Activated gamma-delta T cell treated with anti-CD3 and anti-CD28 coated beads, Interleukin-2, amount 50 U/mL, for 16 hours (primary cell): ENCODE results near the gene OMA1.
A peak's percentile ranks its signal among the peaks of the same experiment; 100 is the strongest.
"Not testable (repeated sequence)": the region's sequence is repeated elsewhere in the genome, so short reads cannot be mapped to it uniquely, and the experiment has no call there.

Experiments
- DNase-seq: peaks from one replicate; pipeline ENCODE4 v3.0.0-alpha.2; 2020; ENCODE audit warnings: low read depth

The OMA1 gene

DNA sequence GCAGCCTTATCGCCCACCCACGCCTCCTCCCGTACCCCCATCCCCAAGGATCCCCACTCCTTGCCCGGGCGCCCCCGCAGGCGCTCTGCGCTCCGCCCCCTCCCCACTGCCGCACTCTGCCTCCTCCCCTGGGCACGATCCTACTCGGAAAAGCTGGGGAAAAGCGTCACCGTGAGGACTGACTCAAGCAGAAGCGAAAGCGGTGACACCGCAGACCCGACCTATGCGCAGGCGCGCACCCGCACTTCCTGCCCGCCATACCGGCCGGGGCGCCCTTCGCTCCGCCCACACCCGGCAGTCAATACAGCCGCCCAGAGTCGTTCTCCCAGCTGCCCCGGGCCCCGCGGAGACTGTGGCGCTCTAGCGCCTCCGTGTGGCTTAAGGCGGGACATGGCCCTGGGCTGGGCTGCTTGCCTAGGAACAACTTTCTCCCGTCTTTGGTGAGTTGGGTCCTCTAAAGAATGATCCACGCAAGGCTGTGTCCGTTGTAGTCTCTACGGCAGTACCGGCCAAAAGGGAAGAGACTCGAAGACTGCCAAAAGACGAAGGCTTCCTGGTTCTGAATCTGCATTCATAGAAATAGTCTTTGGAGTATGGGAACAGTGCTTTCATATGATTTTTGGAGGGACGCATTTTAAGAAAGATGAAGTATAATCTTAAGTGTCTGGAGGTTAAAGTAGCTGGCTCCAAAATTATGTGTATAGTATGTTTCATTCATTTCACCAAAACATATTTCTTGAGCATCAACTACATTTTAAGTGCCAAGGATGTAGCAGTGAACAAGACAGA is at the start of gene OMA1:
TSS of gene OMA1 (minus strand) at position 207 of the 789 bp plus-strand sequence. CDS start 7,432 bp downstream, outside the sequence.
- DNase-seq, result peak; percentile 96

DNA sequence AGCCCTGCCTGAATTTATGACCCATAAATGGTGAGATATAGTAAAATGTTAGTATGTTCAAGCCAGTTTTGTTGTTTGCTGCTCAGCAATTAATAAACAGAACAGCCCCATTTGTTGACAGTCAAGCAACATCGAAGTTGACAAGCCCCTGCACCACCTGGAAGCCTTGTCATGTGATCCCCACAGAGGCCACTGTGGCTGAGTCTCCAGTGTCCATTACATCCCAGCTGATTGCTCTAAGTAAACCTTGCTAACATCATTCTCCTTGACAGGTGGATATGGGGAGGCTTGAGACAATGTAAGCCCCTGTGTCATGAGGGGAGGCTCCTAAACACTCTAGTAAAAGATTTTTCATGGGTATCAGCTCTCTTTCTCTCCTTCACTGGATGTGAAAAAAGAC is 48.0 kb upstream of the OMA1 start:
- no peak for DNase-seq

DNA sequence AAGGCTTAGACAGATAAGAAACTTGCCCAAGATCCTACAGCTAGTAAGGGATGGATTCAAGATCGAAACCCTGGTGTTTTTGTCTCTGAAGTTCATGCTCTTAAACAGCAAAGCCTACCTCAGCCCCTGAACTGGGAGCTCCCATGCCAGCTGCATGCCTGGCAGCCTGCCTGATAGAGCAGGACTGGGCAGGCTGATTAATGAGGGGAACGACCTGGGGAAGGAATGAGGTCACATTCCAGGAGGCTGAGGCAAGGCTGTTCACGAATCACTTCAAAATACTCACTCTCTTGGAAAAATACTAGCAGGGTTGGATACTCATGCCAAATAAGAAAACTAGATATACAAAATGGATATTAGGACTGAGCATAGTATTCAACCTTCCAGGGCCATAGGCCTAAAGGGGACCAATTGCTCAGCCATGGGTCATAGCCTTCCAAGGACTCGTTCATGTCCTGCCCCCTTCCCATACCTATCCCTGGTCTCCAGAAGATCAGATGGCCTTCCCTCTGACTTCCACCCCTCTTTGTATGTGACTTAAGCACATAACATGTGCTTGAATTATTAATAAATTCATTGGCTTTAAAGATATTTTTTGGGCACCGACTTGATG is 46.1 kb upstream of the OMA1 start:
- no peak for DNase-seq

DNA sequence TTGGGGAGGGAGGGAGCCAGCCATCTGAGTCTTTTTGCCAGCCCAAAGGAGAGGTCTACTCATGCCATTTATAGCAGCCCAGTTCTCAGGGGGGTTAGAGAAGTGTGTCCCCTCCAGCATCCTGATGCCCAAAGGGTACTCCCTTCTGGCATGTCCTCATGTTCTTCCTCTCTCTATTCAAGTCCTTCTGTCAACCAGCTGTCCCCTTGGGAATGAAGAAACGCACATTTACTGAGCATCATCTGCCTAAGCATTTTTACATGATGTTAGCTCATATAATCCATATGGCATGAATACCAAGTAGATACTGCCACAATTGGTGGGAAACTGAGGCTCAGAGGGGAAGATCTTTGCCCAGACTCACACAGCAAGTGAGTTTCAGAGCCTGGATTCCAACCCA is 45.3 kb upstream of the OMA1 start:
- DNase-seq, result no peak

DNA sequence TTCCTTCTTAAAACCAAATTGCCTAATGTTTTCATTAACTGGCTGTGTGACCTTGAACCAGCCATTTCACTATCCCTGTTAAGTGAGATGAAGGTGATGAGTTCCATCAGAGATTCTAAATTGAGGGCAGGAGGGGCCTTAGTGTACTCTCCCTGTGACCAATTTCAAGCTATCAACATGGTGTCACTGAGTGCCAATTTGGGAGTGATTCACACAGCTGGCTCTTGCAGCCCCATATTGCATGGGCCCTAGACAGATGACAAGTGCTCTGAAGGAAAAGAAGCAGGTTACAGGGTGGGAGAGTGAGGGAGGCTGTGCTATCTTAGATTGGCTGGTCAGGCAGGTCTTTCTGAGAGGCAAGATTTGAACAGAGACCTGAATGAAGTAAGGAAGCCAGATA is 43.5 kb upstream of the OMA1 start:
- no peak for DNase-seq

DNA sequence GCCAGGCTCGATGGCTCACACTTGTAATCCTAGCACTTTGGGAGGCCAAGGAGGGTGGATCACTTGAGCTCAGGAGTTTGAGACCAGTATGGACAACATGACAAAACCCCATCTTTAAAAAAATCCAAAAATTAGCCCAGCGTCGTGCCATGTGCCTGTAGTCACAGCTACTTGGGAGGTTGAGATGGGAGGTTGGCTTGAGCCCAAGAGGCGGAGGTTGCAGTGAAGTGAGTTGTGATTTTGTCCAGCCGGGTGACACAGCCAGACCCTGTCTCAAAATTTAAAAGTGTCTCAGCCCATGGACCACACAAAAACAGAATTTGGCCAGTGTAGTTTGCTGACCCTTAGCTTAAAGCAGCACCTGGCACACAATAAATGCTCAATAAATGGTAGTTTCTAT is 41.9 kb upstream of the OMA1 start:
- DNase-seq, result no peak

DNA sequence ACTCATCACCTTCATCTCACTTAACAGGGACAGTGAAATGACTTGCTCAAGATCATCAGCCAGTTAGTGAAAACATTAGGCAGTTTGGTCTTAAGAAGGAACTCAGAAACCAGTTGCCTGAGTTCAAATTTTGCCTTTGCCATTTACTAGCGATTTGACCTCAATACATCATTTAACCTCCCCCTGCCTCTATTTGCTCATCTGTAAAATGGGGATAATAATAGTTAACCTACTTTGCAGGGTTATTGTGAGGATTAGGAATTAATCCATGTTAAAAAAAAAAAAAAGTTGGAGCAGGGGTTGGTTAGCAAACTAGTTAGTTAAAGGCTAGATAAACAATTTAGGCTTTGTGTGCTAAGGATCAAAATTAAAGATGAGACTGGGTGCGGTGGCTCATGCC is 41.1 kb upstream of the OMA1 start:
- no peak for DNase-seq

DNA sequence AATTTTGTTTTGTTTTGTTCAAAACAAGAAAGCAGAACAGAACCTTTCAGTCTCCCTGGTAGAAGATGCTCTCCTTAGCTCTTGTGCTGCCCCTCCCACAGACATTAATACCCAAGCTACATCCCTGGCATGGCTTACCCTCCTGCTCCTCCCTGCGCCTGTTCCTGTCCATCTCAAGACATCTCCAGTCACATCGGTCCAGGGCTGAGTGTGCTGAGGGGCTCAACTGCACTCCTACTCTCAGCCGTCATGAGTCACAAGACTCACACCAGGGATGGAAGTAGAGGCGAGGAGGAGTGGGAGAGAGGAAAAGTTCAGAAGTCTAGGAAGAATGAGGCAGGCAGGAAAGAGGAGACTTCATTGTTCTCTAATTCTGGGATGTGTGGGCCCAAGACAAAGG is 39.7 kb upstream of the OMA1 start:
- DNase-seq, result no peak

DNA sequence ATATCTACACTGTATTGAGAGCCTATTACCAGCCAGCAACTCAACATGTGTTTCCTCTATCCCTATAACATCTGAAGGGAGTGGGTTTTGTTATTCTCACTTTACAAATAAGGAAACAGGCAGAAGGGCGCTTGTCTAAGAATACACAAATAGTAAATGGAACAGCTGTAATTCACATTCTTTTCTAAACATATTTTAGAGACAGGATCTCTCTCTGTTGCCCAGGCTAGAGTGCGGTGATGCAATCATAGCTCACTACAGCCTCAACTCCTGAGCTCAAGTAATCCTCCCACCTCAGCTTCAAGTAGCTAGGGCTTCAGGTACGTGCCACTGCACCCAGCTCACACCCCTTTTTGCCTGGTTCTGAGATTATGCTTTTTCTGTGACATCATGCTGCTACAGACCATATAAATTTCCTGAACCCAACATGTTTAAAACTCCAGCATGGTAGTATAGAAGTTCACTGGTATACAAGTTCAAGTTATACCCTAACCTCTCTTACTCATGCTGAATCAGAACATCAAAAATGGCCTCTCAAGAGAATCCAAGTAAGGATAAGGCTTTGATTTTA is 39.1 kb upstream of the OMA1 start:
- no peak for DNase-seq

DNA sequence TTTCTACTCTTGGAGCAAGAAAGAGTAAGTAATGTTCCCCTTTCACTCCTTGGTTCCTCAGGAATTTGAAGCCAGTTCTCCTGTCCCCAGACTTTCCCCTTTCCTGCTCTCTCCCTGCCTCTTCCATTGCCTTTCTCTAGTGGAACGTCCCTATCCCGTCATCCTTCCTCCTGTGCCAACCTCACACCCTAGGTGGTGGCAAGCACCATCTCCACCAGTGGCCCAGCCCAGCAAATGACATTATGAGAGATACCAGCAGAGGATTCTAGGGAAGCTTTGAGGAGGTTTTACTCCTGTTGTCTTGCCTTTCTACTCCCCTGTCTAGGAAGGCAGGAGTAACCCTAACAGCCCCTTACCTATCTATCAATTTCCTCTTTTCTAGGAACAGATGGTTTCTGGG is 38.6 kb upstream of the OMA1 start:
- no peak for DNase-seq

DNA sequence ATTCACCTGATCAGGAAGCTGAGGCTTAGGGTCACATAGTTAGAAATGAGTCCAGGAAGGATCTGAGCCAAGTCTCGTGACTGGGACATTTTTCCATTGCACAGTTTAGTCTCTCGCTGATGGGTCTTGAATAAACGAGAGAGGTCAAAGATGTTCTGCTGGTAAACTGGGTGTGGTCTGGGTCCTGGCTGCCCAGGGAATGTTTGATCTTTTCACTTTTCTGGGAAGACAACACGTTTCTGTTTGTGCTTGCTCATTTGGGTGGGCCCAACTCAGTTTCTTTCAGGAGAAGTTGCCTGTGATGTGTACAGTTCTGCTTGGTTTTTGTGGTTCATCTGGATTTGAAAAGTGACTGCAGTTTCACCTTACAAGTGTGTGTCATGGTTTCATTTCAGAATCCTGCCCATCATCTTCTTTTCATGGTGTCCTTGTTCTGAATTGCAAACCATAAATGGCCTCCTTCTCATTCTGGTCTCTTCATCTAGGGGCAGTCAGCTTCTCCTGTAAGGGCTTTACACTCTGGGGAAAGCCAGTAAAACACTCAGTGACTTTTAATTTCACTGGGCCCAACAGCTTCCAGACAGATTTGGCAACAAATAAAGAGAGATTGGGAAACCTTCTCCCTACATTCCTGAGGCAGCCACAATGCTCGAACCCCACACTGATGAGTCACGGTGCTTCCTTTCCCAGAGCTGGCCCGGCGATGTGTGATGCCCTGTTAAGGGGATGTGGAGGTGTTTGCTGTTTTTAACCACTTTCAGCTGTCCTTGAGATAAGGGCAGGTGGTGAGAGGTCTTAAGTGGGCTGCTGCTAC is 37.8 kb upstream of the OMA1 start:
- no peak for DNase-seq

DNA sequence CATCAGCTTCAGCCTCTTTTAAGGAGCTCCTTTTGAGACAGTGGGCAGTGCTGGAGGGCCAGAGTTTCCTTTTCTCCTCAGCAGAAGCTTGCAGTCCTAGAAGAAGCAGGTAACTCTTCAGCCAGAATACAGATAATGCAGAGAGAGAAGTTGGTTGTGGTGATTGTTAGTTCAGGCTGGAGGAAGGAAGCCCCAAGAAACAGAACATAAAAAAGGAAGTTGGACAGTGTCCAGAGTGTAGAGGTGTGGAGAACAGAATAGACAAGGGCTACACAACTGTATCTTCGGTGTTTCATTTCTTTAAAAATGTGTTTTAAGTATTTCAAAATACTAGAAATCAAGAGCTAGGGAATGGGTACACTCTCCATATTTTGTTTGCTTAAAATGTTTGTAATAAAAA is 37.0 kb upstream of the OMA1 start:
- DNase-seq, result no peak

DNA sequence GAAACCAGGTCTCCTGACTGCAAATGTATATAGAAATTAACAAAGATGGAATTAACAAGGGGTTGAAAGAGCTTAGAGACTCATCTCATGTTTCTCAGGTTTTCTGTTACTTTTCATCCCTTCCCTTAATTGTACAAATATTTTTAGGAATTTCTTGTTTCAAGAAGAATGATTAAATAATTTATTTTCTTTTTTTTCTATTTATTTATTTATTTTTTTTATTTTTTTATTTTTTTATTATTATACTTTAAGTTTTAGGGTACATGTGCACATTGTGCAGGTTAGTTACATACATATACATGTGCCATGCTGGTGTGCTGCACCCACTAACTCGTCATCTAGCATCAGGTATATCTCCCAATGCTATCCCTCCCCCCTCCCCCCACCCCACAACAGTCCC is 35.6 kb upstream of the OMA1 start:
- DNase-seq, result not testable (repeated sequence)

DNA sequence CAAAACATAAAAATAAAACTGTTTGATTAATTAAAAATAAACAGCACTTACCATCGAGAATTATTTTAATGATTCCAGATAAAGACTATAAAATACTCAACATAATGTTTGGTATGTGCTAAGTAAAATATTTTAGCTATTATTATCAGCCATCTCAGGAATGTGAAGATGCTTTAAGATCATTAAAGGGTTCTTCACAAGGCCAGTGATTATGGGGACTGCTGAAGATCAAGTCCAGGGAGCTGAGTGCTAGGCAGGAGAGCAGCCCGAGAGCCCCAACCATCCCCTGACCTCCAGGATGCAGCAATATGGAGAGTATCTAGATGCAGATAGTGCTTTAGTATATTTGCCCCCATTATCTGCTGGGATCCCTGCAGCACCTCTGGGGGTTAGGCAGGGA is 35.1 kb upstream of the OMA1 start:
- DNase-seq, result no peak

DNA sequence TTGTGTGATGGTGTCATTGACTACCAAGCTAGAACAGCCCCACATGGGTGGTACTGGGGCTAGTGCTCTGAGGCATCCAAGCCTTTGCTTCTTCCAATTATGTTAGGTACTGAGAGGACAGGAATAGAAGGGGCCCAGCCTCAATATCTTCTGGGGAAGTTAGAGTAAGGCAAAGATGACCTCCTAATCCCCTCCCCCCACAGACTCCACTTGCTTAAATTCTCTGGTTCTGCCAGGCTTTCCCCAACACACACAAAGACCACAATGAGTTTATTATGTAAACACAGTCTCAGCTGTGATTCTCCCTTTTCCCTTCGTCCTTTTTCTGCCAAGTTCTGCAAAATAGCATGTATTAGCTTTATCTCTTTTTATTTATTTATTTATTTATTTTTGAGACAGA is 33.7 kb upstream of the OMA1 start:
- no peak for DNase-seq

DNA sequence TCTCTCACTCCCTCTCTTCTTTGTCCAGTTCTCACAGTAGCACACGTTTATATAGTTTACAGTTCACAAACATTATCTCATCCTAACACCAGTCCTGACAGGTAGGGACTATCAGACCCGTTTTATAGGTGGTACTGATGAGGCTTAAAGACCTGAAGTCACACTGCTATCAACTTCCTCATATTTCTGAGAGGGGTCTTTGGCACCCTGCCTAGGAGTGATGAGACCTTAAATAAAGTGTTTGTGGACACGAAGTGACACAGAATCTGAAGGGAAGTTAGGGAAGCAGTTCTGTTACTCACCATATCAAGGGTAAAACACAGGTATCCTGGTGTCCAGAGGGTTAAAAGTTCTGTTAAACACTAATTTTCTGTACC is 31.1 kb upstream of the OMA1 start:
- no peak for DNase-seq

DNA sequence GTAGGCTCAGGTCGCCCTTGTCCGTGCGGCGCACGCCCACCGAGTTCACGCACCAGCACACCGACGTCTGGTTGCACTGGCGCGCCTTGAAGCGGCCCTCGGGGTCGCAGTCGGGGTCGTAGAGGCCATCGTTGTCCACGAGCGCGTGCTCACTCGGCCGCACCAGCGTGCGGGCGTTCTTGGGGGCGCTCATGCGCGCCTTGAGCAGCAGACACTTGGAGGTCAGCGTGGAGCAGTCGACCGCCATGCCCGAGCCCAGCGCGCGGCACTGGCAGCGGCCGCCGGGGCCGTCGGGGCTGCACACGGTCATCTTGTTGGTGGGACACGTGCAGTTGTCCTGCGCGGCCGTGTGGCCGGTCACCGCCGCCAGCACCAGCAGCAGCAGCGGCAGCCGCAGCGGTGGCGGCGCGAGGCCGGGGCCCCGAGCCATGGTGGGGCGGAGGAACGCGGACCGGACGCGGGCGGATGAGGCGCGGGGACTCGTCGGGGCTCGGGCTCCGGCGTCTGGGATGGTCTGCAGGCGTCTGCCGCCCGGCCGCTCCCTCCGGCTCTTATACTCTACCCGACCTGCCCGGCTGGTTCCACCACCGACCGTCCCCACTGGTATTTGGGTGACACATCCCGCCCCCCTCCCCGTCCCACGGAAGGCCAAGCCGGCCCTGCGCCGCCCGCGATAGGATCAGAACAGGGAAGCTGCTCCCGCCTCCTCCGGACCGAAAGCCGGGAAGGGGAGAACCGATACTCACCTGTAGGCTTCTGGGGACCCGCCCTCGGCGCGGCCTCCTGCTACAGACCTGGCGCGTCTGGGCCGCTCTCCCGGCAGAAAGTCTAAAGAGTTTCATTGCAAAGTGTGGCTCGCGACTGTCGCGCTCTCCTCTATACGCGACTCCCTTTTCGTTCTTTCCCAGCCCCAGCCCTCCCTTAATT is 30.5 kb upstream of the OMA1 start, which contains the start of gene TACSTD2:
TSS of gene TACSTD2 (minus strand) at position 526 of the 927 bp plus-strand sequence. CDS start at position 430, 96 bp downstream.
- no peak for DNase-seq

DNA sequence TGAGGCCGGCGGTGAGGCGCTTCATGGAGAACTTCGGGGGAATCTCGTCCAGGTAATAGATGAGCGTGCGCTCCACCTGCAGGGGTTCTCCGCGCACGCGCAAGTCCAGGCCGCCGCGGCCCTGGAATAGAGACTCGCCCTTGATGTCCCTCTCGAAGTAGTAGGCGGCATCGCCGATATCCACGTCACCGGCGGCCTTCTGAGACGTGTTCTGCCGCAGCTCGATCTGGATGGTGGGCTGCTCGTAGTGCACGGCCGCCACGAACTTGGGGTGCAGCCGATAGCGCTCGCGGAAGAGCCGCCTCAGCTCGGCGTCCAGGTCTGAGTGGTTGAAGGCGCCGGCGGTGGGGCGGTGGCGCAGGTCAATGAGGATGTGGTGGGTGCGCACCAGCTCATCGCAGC is 29.8 kb upstream of the OMA1 start:
- no peak for DNase-seq

DNA sequence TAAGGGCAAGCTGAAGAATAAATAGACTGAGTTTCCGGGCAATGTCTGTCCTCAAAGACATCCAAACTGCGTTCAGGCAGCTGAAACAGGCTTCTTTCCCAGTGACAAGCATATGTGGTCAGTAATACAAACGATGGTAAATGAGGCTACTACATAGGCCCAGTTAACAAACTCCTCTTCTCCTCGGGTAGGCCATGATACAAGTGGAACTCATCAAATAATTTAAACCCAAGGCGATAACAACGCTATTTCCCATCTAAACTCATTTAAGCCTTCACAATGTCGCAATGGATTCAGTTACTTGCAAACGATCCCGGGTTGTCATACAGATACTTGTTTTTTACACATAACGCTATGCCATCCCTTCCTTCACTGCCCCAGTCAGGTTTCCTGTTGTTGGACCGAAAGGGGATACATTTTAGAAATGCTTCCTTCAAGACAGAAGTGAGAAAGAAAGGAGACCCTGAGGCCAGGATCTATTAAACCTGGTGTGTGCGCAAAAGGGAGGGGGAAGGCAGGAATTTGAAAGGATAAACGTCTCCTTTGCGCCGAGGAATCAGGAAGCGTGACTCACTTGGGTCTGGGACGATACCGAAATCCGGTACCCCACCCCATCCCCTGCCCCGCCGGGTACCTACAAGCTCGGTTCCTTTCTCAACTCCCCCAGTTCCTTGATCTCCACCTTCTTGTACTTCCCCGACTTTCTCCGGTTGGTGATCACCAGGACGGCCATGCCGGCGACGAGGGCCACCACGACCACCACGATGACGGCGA is 29.2 kb upstream of the OMA1 start:
- no peak for DNase-seq

DNA sequence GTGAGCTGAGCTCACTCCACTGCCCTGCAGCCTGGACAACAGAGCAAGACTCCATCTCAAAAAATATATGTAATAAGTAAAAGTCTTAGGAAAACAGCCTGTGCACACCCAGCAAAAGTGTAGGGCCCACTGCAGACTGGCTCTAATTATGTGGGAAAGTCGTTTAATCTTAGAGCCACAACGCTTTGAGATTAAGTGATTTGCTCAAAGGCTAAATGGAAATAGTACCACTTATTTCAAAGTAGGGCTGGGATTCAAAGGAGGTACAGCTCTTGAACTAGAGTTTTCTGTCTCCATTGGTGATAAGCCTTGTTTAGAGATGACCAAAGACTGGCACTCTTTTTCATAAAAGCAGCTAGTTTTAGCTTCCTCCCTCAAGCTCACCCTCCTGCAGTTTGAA is 28.3 kb upstream of the OMA1 start:
- no peak for DNase-seq
